ENCODE results near the gene NKX1-1. TPM values are rescaled to one million over a fixed set of nuclear protein-coding genes. Genes with fewer than 3 reads are reported as not detected.

Gene NKX1-1
- total RNA-seq, 1 donor from 2014 or later: not detected

GRCh38 chr4:1416948-1417260 lies 10.7 kb upstream of the NKX1-1 start:
- DNase-seq (ENCODE audit: low spot score): no peak

DNA sequence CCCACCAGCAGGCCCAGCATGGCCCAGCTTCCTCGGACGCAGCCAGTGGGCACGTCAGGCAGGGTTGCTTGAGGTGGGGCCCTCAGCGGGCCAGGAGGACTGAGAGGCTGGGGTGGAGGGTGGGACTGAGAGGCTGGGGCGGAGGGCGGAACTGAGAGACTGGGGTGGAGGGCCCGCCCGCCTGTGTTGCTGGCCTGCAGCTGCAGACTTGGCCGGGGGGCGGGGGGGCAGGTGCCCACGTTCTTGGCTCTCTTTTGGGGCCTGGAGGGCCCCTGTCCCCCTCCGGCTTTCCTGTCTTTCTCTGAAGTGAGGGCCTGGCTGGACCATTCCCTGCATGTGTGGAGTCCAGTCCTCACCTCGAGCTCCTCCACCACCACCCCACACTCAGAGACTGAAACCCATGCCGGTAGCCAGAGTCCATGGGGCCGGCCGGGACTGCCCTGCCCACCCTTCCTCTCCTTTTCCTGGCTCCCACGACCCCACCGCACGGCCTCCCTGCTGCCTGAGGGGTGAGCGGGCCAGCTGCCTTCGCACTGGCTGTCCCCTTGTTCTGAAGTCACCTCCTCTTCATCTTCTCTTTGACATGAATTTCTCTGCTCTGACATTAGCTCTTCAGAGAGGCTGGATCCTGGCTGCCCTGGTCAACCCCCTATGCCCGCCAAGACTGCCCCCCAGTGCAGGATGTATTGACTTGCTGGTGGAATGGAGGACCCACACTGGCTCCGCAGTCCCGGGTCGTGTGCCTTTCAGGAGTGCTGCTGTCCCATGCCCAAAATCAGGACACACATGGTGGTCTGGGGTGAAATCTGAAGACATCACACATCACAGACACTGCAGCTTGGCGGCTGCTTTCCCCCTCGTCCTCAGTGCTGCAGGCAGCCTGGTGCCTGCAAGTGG lies 10.1 kb upstream of the NKX1-1 start:
- DNase-seq (ENCODE audit: low spot score): no peak

GRCh38 chr4:1415681-1415981 lies 9.4 kb upstream of the NKX1-1 start:
- DNase-seq (ENCODE audit: low spot score): no peak

DNA sequence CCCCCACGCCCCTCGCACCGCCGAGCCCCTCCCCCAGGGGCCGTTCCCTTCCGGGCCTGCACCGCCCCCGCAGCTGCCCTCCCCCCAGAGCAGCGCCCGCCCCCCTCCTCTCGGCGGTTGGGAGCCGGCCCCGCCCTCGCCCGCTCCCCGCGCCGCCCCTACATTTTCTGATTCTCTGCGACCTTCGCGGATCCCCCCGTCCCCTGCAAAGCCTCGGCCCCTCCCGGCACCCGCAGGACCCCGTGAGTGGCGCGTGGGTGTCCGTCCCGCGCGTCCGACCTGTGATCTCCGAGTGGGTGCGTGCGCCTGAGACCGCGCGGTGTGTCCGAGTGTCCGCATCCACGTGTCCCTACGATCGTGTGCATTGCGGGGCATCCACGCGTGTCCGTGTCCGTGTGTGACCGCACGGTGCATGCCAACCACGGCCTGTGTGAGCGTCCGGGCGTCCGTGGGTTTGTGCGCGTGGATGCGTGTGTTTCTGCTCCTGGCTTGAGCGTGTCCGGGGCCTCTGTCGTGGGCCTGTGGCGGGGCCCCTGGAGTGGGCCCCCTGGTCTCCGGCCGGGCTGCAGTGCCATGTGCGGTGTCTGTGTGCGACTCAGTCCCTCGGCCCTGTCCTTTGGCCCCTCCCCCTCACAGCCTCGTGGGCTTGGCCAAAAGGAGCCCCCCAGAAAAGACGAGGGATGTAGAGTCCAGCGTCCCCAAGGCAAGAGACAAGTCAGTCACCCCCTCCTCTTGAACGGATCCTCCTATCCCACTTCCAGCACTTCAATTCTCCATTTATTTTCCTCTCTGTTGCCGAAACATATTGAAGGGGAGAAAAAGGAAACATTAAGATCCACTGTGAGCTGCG lies 8.8 kb upstream of the NKX1-1 start:
- DNase-seq (ENCODE audit: low spot score): no peak

DNA sequence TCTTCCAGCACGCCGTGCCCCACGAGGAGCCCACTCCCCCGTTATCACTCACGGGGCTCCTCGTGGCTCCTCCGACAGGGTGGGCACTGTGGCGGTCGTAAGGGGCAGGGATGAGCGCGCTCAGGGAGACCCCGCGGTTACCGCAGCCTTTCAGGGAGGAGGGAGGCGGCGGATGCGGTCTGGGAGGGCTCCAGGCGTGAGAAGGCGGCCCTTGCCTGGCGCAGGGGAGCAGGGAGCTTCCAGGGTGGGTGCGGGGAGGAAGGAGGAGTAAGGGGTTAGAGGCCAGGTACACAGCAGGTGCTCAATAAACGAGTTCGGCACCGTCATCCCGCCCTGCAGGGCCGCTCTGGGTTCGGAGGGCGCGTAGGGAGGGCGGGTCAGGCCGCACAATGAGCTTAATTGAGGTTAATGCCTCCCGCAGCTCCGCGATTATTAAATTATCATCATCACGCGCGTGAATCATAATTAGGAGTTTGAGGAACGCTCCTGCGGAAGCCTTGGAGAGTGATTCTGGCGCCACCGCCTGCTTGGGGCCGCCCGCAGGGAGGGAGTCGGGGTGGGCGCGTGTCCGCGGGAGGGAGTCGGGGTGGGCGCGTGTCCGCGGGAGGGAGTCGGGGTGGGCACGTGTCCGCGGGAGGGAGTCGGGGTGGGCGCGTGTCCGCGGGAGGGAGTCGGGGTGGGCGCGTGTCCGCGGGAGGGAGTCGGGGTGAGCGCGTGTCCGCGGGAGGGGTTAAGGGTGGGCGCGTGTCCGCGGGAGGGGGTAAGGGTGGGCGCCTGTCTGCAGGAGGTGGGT lies 7.6 kb upstream of the NKX1-1 start:
- no peak for DNase-seq (ENCODE audit: low spot score)

GRCh38 chr4:1413204-1413663 lies 7.0 kb upstream of the NKX1-1 start:
- no peak for DNase-seq (ENCODE audit: low spot score)

GRCh38 chr4:1412376-1413203 lies 6.3 kb upstream of the NKX1-1 start:
- DNase-seq (ENCODE audit: low spot score): no peak

DNA sequence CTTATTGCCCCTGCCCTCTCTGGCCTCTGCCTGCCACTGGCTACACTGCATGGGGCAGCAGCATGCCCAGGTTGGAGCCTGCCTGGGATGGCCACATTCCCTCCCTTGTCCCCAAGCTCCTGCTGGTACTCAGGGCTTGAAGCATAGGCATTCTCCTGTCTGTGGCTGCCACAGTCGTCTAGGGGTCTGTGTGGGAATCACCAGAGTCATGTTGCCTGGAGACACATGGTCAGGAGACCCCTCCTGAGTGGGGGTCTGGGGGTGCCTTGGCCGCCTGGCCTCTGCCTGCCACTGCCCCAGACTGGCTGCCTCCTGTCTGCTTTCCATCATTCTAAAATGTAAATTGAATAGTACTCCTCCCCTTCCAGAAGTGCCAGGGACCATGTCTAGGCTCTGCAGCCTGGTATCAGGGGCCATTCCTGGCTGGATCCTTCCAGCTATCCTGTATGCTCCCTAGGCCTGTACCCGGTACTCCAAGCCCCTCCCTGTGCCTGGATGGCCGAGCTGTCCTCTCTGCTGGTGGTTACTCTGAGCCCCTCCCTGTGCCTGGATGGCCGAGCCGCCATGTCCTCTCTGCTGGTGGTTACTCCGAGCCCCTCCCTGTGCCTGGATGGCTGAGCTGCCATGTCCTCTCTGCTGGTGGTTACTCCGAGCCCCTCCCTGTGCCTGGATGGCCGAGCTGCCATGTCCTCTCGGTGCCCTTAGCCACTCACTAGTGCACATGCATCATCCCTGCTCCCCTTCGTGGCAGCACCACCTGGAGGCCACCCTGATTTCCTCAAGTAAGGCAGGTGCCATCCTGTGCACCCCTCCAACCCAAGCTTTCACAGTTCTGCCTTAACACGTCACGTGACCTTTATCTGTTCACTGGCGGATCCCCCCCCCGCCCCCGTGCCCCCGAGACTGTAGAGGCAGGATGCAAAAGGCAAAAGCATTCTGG lies 5.5 kb upstream of the NKX1-1 start:
- no peak for DNase-seq (ENCODE audit: low spot score)

GRCh38 chr4:1410491-1411325 lies 4.5 kb upstream of the NKX1-1 start:
- no peak for DNase-seq (ENCODE audit: low spot score)

- no peak for DNase-seq (ENCODE audit: low spot score)
Measured at GRCh38 chr4:1409491-1410425, 3.5 kb upstream of the NKX1-1 start.

DNA sequence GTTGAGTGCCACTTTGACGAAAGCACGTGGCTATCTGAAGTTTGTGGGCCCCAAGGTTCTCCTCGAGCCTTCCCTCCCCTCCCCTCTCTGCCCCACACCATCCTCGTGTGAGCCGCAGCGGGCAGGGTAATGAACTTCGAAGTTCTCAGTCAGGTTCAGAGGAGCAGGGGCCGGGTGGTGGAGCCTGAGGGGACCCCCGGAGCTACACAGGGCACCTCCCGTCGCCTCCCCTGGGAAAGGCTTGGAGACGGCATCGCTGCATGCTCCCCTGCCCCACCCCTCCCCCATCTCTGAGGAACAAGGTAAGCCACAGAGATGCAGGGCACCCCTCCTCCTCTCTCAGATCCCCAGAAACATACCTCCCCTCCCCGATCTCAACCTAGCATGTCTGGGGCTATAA lies 2.8 kb upstream of the NKX1-1 start:
- DNase-seq (ENCODE audit: low spot score): no peak

DNA sequence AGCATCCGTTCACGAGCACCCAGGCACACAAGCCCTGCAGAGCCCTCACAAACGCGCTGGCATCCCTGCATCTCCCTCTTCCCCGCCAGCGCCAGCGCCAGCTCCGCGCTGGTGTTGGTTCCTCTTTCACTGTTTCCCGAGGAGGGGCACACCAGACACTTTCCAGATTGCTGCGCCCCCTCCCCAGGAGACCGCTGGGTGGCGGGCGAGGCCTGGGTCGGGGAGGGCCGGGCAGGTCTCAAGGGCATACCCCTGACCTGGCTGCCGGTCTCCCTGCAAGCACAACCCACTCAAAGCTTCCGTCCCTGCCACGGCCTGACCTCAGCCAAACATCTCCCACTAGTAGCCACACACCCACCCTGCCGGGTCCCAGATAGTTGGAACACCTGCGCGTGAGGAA lies 2.2 kb upstream of the NKX1-1 start:
- no peak for DNase-seq (ENCODE audit: low spot score)

DNA sequence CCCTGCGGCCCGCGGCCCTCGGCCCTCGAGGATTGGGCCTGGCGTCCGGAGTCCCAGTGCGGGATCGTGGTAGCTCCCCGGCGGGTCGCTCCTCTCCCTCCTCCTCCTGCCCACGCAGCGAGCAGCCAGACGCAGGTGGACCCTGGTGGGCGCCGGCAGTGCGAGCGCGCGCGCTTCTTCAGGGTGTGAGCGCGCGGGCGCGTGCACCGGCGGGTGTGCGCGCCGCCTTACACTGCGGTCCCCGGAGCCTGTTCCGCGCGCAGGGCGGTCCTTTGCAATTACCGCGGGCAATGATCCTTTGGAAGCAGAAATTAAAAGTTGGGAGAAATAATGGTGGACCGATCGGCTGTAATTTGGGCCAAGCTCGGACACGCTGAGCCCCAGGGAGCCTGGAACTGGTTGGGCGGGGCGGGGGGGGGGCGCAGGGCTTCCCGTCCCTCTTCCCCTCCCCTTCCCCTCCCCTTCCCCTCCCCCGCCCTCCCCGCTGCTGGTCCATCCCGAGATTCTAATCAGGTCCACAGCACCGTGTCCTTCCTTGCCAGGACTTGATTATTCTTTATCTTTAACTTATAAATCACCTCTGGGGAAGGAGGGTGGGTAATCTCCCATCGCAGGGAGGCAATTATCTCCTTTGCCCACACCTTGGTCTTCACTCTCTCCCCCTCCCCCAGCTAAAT lies 1.6 kb upstream of the NKX1-1 start:
- DNase-seq (ENCODE audit: low spot score): no peak

GRCh38 chr4:1406981-1407656 lies 877 bp upstream of the NKX1-1 start:
- no peak for DNase-seq (ENCODE audit: low spot score)

DNA sequence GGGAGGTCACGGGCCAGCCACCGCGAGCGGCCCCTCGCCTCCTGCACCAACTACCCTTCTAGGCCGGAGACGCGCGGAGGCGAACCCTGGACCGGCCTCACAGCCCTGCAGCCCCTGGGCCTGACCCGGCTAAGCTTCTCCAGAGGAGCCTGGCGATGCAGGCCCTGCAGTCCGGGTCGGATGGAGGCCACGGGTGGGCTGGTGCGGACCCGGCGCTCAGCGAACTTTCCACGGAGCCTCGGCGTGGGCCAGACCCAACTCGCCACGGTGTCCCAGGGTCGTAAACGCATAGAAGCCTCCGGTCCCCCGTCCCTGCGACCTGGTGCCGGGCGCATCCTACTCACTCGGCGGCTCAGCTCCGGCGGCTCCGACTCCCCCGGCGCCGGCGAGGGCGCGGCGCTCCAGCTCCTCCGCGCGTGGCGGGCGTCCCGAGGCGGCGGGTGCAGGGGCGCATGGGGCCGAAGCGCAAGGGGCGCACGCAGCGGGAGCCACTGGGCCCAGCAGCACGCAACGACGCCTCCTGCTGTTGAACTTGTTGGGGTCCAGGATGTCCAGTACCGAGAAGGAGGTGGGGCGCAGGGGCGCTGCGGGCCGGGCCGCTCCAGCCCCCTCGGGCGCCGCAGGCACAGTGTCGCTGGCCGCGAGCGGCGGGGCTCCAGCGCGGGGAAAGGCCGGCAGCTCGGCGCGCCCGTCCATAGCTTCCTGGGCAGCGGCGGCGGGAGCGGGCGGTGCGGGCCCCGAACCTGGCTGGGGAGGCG lies 427 bp downstream of the NKX1-1 start:
- DNase-seq (ENCODE audit: low spot score): no peak

GRCh38 chr4:1405254-1405635 lies 997 bp downstream of the NKX1-1 start:
- DNase-seq (ENCODE audit: low spot score): no peak
